Ascending aorta (tissue), 2 donors: ENCODE data around the gene CYSTM1. TPM values are rescaled to one million over a fixed set of nuclear protein-coding genes. Genes with fewer than 3 reads are reported as not detected.

ENCODE experiments used
- DNase-seq, 2 donors: peaks; one replicate each; pipeline ENCODE4 v3.0.0-alpha.2; 2019; ENCODE audit warnings: low spot score in 2 of 2
- H3K27ac ChIP-seq, 2 donors: fragments of 200-600 bp; sonication (generic); one replicate each; pipeline ENCODE4 v1.5.1; 2016 to 2017; ENCODE audit warnings: mild to moderate bottlenecking in 1 of 2
- H3K27me3 ChIP-seq: fragments of 200-600 bp; sonication (generic); one replicate; pipeline ENCODE4 v1.5.1; 2017
- H3K36me3 ChIP-seq, 2 donors: fragments of 200-600 bp; sonication (generic); one replicate each; pipeline ENCODE4 v1.5.1; 2016
- H3K4me1 ChIP-seq, 2 donors: fragments of 200-600 bp; sonication (generic); one replicate each; pipeline ENCODE4 v1.5.1; 2016 to 2017; ENCODE audit warnings: mild to moderate bottlenecking in 1 of 2
- H3K4me3 ChIP-seq, 2 donors: fragments of 200-600 bp; sonication (generic); one replicate each; pipeline ENCODE4 v1.5.1; 2016 to 2017; ENCODE audit warnings: mild to moderate bottlenecking in 1 of 2
- H3K9me3 ChIP-seq, 2 donors: fragments of 200-600 bp; sonication (generic); one replicate each; pipeline ENCODE4 v1.5.1; 2016
- intact Hi-C: fragments of 100-400 bp; cut with DNase I; formaldehyde crosslinking; loops from one replicate; pipeline ENCODE4 v1.15.1; 2023
- total RNA-seq: library from RNA; depleted of rRNA; stranded (reverse); fragments of >200 nt; gene quantifications from one replicate; pipeline ENCODE4 v1.1.0, GENCODE V29; 2016
- TF ChIP-seq, protein P1 (sequence below), 3 experiments: fragments of 200-600 bp in 2 of 3; fragments of 450-650 bp in 1 of 3; sonication (generic) in 2 of 3; IDR thresholded peaks; one replicate each; pipeline ENCODE4 v1.5.1; 2016 to 2019; ENCODE audit warnings: antibody characterized with exemption in 3 of 3, mild to moderate bottlenecking in 1 of 3, moderate library complexity in 1 of 3

CYSTM1 gene
- total RNA-seq, 1 donor from 2014 or later: 66.3 TPM

DNA sequence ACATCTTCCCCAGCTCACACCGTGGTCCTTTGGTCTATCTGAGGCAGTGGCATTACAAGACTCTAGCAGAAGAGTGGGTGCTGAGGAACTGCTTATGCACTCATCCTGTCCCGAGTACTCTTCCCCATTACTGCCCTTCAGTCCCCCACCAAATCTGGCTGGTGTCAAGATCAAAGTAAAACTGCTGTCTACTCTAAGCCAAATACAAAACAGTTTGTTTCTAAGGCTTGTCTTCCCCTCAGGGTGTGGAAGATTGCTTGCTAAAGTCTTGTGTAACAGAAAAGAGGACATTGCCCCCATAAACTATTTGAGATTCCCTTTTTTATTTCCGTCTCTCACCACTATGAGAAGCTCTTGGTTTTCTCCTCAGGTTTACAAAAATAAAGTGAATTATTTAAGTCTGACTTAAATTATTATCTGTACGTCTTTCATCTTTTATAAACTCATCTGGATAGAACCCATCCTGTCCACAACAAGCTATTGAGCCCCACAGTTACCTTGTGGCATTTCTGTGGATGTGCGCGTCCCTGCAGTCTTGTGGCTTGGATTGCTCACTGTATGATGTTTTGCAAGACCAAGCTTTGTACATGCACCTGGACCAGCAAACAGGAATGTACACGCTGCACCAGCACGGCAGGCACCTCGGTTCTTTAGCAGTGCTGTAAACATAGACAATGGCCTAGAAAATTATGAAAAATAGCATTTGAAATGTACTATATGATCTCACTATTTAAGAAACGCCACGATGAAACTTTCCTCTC, 61.0 kb downstream of the CYSTM1 start:
- Histone ChIP-seq H3K4me3 (no peak overlapping the region), H3K27me3 (no peaks in the 10 kb centered on the region), H3K4me1 (peaks cover 2 to 12% of the 10 kb centered on the region in 2 donors), H3K9me3 (no peaks in the 10 kb centered on the region), H3K27ac (no peak overlapping the region), H3K36me3 (no peaks in the 10 kb centered on the region)
- TF ChIP-seq, protein P1, sequence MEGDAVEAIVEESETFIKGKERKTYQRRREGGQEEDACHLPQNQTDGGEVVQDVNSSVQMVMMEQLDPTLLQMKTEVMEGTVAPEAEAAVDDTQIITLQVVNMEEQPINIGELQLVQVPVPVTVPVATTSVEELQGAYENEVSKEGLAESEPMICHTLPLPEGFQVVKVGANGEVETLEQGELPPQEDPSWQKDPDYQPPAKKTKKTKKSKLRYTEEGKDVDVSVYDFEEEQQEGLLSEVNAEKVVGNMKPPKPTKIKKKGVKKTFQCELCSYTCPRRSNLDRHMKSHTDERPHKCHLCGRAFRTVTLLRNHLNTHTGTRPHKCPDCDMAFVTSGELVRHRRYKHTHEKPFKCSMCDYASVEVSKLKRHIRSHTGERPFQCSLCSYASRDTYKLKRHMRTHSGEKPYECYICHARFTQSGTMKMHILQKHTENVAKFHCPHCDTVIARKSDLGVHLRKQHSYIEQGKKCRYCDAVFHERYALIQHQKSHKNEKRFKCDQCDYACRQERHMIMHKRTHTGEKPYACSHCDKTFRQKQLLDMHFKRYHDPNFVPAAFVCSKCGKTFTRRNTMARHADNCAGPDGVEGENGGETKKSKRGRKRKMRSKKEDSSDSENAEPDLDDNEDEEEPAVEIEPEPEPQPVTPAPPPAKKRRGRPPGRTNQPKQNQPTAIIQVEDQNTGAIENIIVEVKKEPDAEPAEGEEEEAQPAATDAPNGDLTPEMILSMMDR (IDR thresholded peaks at IDR 0.05): no peak
- no peak for DNase-seq
- intact Hi-C loops: no loop called here

DNA sequence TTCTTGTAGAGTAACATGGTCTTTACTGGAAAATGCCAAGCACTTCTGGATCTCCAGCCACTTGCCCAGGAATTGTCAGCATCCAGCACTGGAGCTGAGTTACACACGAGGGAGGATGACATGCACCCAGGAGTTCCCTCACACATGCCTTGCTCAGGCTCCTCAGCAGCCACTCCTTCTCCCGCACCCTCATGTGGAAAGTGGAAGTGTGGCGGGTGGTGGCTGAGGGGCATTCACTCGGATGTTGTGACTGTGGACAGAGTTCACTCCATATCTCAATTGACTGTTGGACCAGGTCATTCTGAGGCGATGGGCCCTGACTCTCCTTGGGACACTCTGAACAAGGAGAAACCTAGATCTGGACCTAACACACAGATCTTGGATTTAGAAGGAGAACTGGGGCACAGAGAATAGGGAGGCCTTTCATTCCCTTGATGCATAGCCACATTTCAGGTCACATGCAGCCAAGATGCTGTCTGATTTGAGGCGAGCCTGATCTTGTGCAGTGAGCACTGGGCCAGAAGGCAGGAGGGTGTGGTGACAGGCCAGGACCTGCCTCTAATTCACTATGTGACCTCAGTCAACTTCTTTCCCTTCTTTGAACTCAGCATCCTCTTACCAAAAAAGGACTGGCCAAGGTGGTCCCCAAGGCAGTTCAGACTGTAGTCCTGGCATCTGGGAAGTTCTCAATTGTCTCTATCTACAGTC, 62.1 kb downstream of the CYSTM1 start:
- no peak overlapping the region for H3K27ac ChIP-seq
- H3K4me3 ChIP-seq: no peak overlapping the region
- H3K9me3 ChIP-seq: no peaks in the 10 kb centered on the region
- TF ChIP-seq, protein P1 (IDR thresholded peaks at IDR 0.05): no peak
- no peak for DNase-seq
- intact Hi-C loops: no loop called here
- H3K27me3 ChIP-seq: no peaks in the 10 kb centered on the region
- peaks cover 10 to 21% of the 10 kb centered on the region in 2 donors for H3K4me1 ChIP-seq
- no peaks in the 10 kb centered on the region for H3K36me3 ChIP-seq

DNA sequence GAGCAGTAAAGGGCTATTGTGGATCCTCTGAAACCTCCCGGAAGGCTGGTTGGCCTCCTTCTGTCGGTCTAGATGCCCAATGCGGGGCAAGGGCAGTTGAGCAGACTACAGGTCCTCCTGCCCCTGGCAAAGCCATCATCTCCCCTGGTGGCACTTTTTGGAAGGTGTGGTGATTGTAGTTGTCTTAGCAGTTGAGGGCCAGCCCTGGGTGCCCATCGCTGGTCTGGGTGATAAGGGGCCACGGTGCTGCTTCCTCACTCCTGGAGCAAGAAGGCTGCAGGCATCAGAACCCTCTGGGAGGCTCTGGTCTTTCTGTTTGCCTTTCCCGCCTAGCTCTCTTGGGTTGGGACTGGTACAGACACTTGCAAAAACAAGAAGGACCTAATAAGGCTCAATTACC, 63.8 kb downstream of the CYSTM1 start:
- H3K27me3 ChIP-seq: no peaks in the 10 kb centered on the region
- H3K36me3 ChIP-seq: peaks cover 0 to 6% of the 10 kb centered on the region in 2 donors
- intact Hi-C loops: no loop called here
- no peaks in the 10 kb centered on the region for H3K9me3 ChIP-seq
- H3K4me3 ChIP-seq: no peak overlapping the region
- TF ChIP-seq, protein P1 (IDR thresholded peaks at IDR 0.05): no peak
- H3K27ac ChIP-seq: no peak overlapping the region
- DNase-seq: no peak
- peaks cover 10 to 21% of the 10 kb centered on the region in 2 donors for H3K4me1 ChIP-seq

DNA sequence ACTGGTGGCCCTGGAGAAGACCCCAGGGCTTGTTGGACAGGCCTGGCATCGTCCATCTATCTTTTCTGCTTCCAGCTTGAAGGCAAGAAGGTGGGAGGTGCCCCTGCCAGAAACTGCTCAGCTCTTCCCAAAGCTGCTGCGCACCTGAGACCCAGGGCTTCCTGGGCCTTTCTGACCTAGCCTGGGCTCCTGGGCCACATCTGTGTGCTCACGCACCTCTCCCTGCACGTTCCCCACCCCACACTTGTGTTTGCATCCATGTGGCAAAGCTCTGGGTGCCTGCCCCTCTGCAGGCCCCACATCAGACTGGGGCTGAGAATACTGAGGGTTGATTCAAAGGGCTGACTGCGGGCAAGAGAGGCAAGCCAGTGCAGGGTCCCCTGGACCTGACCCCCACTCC, 64.5 kb downstream of the CYSTM1 start:
- Histone ChIP-seq H3K27ac (no peak overlapping the region), H3K9me3 (no peaks in the 10 kb centered on the region), H3K27me3 (no peaks in the 10 kb centered on the region), H3K4me3 (no peak overlapping the region), H3K4me1 (peaks cover 10 to 21% of the 10 kb centered on the region in 2 donors), H3K36me3 (peaks cover 0 to 8% of the 10 kb centered on the region in 2 donors)
- intact Hi-C loops: no loop called here
- no peak for DNase-seq
- TF ChIP-seq, protein P1 (IDR thresholded peaks at IDR 0.05): no peak

DNA sequence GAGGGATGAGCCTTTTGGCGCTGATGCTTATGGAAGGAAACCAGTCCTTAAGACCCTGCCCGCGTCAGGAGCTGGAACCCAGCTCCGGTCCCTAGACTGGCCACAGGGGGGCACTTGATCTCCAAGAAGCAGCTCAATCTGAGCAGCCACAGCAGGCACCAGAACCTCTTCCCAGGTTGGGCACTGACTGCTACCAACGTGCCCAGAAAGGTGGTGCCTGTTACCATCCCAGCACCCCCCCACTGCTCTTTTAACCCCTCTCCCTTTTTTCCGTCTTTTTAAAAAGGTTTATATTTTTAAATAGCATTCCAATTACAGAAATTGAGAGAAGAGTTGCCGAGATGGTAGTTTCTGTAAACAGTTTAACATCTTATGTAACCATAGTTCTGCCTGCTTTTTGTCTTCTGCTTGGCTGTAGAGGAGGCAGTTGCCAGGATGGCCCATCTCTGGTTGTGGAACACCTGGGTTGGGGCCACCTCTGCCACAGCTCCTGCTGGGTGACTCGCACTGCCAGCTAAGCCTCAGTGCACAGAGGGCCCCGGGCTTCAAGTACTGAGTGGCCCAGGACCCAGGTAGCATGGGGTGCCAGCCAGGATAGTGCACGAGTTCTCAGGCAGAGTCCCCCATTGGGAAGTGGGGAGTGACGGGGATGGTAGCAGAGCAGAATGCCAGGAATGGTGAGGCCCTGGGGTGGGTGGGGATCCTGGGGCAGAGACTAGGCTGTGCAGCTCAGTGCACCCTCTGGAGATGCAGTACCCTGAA, 65.1 kb downstream of the CYSTM1 start:
- peaks cover 0 to 8% of the 10 kb centered on the region in 2 donors for H3K36me3 ChIP-seq
- no peak for DNase-seq
- H3K4me1 ChIP-seq: peaks cover 10 to 21% of the 10 kb centered on the region in 2 donors
- intact Hi-C loops: loop anchor here (2.0 to 10.0 kb wide), 4 partner anchors 57 to 405 kb away; partner anchors contain the start of genes CYSTM1, IK and NDUFA2
- TF ChIP-seq, protein P1 (IDR thresholded peaks at IDR 0.05): peak; percentile 61 to 69 (median 68)
- H3K4me3 ChIP-seq: no peak overlapping the region
- H3K27me3 ChIP-seq: no peaks in the 10 kb centered on the region
- no peaks in the 10 kb centered on the region for H3K9me3 ChIP-seq
- H3K27ac ChIP-seq: no peak overlapping the region
